Right cardiac atrium (tissue), 5 donors: ENCODE measurements around the gene IRAK3. TPM values are rescaled to one million over a fixed set of nuclear protein-coding genes. Genes with fewer than 3 reads are reported as not detected.
"Not testable (repeated sequence)": the region's sequence is repeated elsewhere in the genome, so short reads cannot be mapped to it uniquely, and the experiment has no call there.

ENCODE experiments used
- ATAC-seq, 2 donors: fragments of 200-7000 bp; cut with Tn5 transposase; one replicate each; pipeline versions ENCODE4 v1.8.0 to v1.9.1; 2020; ENCODE audit warnings: moderate library complexity in 2 of 2, mild to moderate bottlenecking in 1 of 2
- DNase-seq, 3 donors: peaks; one replicate each; pipeline ENCODE4 v3.0.0-alpha.2; 2020
- H3K27ac ChIP-seq: one replicate; pipeline ENCODE4 v1.5.1; 2013; ENCODE audit warnings: mild to moderate bottlenecking, low read length, control low read depth, moderate library complexity
- H3K27me3 ChIP-seq: one replicate; pipeline ENCODE4 v1.6.1; 2013; ENCODE audit not compliant: control insufficient read depth, insufficient read depth
- H3K4me1 ChIP-seq: one replicate; pipeline ENCODE4 v1.6.1; 2013; ENCODE audit warnings: low read length; ENCODE audit not compliant: control insufficient read depth, insufficient read depth
- H3K4me3 ChIP-seq: one replicate; pipeline ENCODE4 v1.5.1; 2013; ENCODE audit warnings: low read length, control low read depth
- H3K9me3 ChIP-seq: one replicate; pipeline ENCODE4 v1.6.1; 2013; ENCODE audit warnings: low read length; ENCODE audit not compliant: control insufficient read depth
- whole genome bisulfite sequencing: extraction: QIAGEN DNeasy Blood & Tissue Kit; methylation state at CpG from one replicate; pipeline ENCODE4 v1.1.7; 2013; 5-methylcytosine and 5-hydroxymethylcytosine counted together
- intact Hi-C, 4 donors: fragments of 100-400 bp; cut with DNase I; formaldehyde crosslinking; loops; one replicate each; pipeline versions ENCODE4 v1.11.0 to v1.14.0; 2022 to 2023
- polyA plus RNA-seq: library from polyadenylated mRNA; stranded (reverse); fragments of 200-250 nt; gene quantifications from one replicate; pipeline ENCODE4 v1.2.3, GENCODE V29; 2013
- total RNA-seq, 4 donors: library from RNA; stranded (reverse); fragmentation: NEBNext Ultra II Directional; extraction: Animal tissue kit (Norgen Biotek cat#: 25700); gene quantifications; one replicate each; pipeline ENCODE4 v1.2.1, GENCODE V29; 2021
- donor health status: healthy with polysubstance abuse.
- donor health status: DM: no; HTN: yes; CAD: no.
- donor health status: DM: no; HTN: no; CAD: no.
- donor health status: DM: no; HTN: yes; CAD: no; lungs with severe emphysema.
- donor health status: DM: yes; HTN: yes; CAD: no.

Gene IRAK3
- total and polyA plus RNA-seq, 5 donors = 4.1 to 17.0 (median 9.2) TPM

DNA sequence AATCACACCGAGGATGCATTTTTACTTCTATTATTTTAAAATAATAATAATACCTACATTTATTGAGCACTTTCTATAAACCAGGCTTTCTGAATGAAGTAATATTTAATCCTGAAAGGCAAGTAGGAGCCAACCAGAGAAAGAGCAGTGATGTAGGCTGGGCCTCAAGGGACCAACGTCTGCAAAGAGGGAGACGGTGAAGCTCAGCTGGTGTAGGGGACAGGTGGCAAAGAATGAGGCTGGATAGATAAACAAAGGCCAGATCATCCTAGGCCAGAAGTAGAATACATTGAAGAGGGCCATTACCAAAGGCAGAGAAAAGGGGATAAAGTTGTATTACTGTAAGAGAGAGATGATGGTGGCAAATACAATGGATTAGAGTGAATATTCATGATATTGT, 18.4 kb upstream of the IRAK3 start:
- intact Hi-C loops = no loop called here
- Histone ChIP-seq H3K27ac (no peak overlapping the region), H3K4me3 (peak overlapping the region; percentile 55), H3K9me3 (no peaks in the 10 kb centered on the region), H3K4me1 (peaks cover 2% of the 10 kb centered on the region), H3K27me3 (no peaks in the 10 kb centered on the region)
- DNase-seq (no peak), ATAC-seq (no peak)
- WGBS = 95% methylated on average over 3 of the region's 3 CpGs

DNA sequence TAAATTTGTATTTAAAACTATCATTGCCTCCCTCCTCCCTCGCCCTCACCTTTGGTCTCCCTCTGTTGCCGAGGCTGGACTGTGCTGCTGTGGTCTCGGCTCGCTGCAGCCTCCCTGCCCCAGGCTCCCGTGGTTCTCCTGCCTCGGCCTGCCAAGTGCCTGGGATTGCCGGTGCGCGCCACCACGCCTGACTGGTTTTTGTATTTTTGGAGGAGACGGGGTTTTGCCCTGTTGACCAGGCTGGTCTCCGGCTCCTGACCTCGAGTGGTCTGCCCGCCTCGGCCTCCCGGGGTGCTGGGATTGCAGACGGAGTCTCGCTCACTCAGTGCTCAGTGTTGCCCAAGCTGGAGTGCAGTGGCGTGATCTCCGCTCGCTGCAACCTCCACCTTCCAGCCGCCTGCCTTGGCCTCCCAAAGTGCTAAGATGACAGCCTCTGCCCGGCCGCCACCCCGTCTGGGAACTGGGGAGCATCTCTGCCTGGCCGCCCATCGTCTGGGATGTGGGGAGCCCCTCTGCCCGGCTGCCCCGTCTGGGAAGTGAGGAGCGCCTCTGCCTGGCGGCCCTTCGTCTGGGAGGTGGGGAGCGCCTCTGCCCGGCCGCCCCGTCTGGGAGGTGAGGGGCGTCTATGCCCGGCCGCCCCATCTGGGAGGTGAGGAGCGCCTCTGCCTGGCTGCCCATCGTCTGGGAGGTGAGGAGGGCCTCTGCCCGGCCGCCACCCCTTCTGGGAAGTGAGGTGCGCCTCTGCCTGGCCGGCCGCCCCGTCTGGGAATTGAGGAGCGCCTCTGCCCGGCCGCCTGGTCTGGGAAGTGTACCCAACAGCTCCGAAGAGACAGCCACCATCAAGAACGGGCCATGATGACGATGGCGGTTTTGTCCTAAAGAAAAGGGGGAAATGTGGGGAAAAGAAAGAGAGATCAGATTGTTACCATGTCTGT, 14.4 kb upstream of the IRAK3 start:
- H3K4me1 ChIP-seq, H3K27me3 ChIP-seq, H3K27ac ChIP-seq, ATAC-seq, intact Hi-C loops, H3K9me3 ChIP-seq, H3K4me3 ChIP-seq: not testable (repeated sequence)
- DNase-seq = peak in 2 of 3 donors; percentile 53 to 59
- WGBS = 96% methylated on average over 54 of the region's 54 CpGs

DNA sequence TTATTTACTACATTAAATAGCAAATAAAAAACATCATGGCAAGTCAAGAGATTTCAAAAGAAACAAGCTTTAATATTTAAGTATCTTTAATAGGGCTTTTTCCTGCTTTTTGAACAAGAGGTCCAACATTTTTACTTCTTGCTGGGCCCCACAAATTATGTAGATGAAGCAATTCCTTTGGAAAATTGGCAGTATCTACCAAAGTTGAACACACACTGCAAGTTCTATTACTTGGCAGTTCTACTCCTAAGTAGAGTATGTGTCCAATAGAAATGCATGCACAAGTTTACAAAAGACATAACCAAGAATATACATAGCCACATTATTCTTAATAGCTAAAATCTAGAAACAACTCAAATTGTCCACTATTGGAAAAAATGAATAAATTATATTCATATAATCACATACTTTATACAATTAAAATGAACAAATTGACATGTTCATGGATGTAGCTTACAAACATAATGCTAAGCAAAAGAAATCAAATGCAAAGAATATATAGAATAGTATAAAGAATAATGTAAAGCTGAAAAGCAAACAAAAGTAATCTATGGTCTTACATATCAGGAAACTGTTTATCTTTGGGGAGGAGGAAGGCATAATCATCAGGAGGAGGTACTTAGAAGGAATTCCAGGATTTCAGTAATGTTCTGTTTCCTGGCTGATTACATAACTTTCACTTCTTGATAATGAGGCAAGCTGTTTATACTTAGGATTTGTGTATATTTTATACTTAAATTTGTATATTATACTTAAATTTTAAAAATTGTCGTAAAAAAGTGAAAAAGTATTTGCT, 12.7 kb upstream of the IRAK3 start:
- H3K4me3 ChIP-seq = no peak overlapping the region
- H3K27ac ChIP-seq = no peak overlapping the region
- no peaks in the 10 kb centered on the region for H3K9me3 ChIP-seq
- WGBS = 44% methylated on average over 1 of the region's 1 CpG
- no peaks in the 10 kb centered on the region for H3K27me3 ChIP-seq
- no peaks in the 10 kb centered on the region for H3K4me1 ChIP-seq
- DNase-seq = no peak
- intact Hi-C loops = no loop called here
- ATAC-seq = peak; percentile 77

DNA sequence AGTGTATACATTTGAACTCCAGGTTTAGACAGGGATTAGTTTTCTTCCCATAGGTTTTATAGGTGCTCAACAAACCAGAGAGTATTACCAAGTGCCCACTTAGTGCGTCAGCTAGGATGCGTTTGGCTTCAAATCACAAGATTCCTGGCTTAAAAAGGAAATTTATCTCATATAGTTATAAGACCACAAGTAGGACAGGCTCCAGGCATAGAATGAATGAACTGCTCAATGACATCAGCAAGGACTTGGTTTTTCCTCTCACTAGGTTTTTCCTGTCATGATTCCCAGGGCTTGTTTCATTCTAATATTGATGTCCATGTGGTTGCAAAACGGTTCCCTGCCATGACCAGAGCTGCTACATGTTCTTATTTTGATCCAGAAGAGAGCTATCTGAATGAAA, 6.1 kb upstream of the IRAK3 start:
- Histone ChIP-seq H3K4me3 (no peak overlapping the region), H3K4me1 (no peaks in the 10 kb centered on the region), H3K27ac (no peak overlapping the region), H3K9me3 (no peaks in the 10 kb centered on the region), H3K27me3 (no peaks in the 10 kb centered on the region)
- WGBS = 66% methylated on average over 3 of the region's 3 CpGs
- ATAC-seq = no peak
- DNase-seq = no peak
- intact Hi-C loops = no loop called here

DNA sequence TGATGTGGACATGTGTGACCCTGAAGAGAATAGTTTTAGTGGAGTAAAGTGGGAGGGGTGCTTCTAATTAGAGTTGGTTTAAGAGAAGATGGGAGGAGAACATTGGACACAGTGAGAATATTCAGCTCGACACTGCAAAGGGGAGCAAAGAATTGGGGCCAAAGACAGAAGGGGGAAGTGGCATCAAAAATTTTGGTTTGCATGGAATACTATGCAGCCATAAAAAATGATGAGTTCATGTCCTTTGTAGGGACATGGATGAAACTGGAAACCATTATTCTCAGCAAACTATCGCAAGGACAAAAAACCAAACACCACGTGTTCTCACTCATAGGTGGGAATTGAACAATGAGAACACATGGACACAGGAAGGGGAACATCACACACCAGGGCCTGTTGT, 4.2 kb upstream of the IRAK3 start:
- ATAC-seq, H3K27ac ChIP-seq, H3K4me3 ChIP-seq, H3K9me3 ChIP-seq, intact Hi-C loops, H3K27me3 ChIP-seq, H3K4me1 ChIP-seq, DNase-seq: not testable (repeated sequence)
- 91% methylated on average over 2 of the region's 3 CpGs for WGBS

DNA sequence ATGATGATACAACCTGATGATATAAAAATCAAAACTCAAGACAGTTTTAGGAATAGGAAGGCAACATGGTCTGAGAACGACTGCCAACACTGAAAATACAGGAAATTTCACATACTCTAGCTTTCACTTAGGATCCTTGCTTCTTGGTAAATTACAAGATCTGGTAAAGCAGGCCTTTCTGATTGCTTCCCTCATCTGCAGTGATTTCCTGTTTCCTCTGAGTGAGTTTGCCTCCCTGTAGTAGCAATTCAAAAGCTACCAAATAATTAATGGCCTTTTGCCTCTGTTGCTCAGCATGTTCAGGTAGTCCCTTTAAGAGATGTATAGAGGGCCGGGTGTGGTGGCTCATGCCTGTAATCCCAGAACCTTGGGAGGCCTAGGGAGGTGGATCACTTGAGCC, 2.0 kb upstream of the IRAK3 start:
- H3K27ac ChIP-seq = no peak overlapping the region
- no peaks in the 10 kb centered on the region for H3K9me3 ChIP-seq
- DNase-seq = no peak
- H3K4me1 ChIP-seq = peaks cover 3% of the 10 kb centered on the region
- no peaks in the 10 kb centered on the region for H3K27me3 ChIP-seq
- no peak for ATAC-seq
- intact Hi-C loops = no loop called here
- WGBS = 72% methylated on average over 2 of the region's 2 CpGs
- no peak overlapping the region for H3K4me3 ChIP-seq

DNA sequence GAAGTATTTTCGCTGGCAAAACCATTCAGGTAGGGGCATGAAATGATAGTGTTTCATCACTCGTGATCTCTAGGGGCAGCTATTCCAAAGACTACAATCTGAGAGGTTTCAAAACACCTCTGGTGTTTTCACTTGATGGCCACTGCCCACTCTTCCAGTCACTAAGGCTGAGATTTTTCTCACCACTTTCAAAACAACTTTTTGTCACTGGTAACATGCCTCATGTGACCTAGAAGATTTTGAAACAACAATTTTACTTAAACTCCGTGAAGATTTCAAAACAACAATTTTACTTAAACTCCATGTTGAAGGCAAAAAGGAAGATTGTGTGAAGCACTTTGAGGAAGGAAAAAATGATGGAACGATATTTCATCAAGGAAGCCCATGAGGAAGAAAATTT, 1.2 kb upstream of the IRAK3 start:
- Histone ChIP-seq H3K4me3 (no peak overlapping the region), H3K27me3 (no peaks in the 10 kb centered on the region), H3K27ac (no peak overlapping the region), H3K9me3 (no peaks in the 10 kb centered on the region), H3K4me1 (peaks cover 3% of the 10 kb centered on the region)
- DNase-seq (no peak), ATAC-seq (no peak)
- intact Hi-C loops = no loop called here
- 89% methylated on average over 4 of the region's 4 CpGs for WGBS

DNA sequence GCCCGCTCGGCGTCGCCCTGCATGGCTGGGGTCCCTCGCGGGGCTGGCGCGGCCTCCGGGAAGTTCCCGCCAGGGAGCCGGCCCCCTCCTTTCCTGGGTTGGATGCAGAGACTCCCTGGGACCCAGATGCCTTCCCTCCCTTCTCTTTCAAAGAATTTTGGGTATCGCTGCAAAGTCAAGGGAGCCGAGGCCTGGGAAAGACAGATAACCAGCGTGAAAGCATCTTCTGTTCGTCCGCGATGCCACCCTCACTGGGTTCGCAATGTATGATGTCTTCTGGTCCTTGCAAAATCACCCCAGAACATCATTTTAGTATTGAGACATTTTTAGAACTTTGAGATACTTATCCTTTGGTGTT, 451 bp downstream of the IRAK3 start:
- intact Hi-C loops = no loop called here
- Histone ChIP-seq H3K9me3 (no peaks in the 10 kb centered on the region), H3K4me3 (peak overlapping the region; percentile 81), H3K27ac (peak overlapping the region; percentile 84), H3K4me1 (peaks cover 3% of the 10 kb centered on the region), H3K27me3 (no peaks in the 10 kb centered on the region)
- DNase-seq (no peak), ATAC-seq (no peak)
- WGBS = 10% methylated on average over 18 of the region's 18 CpGs

DNA sequence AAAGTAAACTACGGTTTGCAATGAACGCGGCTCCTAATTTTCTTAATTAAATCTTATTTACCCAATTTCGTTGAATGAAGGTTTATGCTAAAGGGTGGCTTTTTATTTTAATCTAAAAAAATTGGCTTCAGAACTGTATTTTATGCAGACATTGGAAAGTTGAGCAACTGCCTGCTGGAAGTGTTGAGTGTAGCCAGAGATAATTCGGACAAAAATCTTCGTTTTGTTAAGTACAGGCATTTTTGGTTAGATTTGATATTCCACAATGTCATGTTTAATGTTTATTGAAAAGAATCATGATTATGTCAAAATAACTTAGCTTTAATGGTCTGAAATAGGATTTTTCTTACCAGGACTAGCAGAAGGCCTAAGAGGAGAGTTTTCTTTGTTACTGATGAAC, 875 bp downstream of the IRAK3 start:
- no peak overlapping the region for H3K27ac ChIP-seq
- no peaks in the 10 kb centered on the region for H3K27me3 ChIP-seq
- H3K4me3 ChIP-seq = peak overlapping the region; percentile 81
- WGBS = 44% methylated on average over 6 of the region's 6 CpGs
- no peaks in the 10 kb centered on the region for H3K9me3 ChIP-seq
- H3K4me1 ChIP-seq = peaks cover 3% of the 10 kb centered on the region
- DNase-seq = no peak
- ATAC-seq = no peak
- intact Hi-C loops = no loop called here

DNA sequence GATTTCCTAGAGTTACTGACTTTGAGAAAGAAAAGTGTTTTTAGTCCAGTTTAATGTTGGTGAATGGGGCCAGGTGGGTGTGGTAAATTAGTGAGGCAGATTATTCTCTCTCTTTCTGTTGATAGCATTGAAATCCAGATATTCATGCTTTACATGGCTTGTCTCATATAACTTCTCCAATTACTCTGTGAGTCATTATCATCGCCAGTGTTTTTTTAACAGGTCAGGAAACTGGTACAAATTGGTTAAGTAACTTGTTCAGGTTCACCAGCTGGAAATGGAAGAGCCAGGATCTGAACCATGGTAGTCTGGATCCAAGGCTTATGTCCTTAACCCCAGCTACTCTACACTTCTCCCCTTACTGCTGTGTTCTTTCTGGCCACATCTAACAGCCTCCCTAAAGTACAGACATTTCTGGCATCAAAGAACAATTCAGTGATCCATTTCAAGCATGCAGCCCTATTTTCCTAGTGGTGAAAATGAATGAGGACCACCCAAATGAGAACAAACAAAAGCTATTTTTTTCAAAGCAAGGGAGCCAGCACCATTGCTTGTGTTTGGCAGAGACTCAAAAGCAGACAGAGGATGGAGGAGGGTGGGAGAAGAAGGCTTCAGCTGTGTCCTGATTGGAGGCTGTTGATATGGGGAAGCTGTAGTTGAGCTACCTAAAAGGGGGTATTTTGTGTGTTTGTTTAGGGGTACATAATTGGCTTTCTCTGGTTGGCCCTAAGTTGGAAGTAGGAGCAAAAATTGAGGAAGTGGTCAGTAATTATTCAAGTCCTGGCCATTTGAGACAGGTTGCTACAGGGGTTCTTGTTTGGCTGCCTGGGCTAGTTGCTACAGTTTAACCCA, 1.7 kb downstream of the IRAK3 start:
- no peak for DNase-seq
- Histone ChIP-seq H3K4me3 (peak overlapping the region; percentile 81), H3K4me1 (peaks cover 3% of the 10 kb centered on the region), H3K9me3 (no peaks in the 10 kb centered on the region), H3K27ac (peak overlapping the region; percentile 42), H3K27me3 (no peaks in the 10 kb centered on the region)
- intact Hi-C loops = no loop called here
- no peak for ATAC-seq
- WGBS = 47% methylated on average over 1 of the region's 1 CpG
